GM21381 (cell line): Measurements from ENCODE around the gene CLEC12A.
A peak's percentile ranks its signal among the peaks of the same experiment; 100 is the strongest.
"Not testable (repeated sequence)": the region's sequence is repeated elsewhere in the genome, so short reads cannot be mapped to it uniquely, and the experiment has no call there.

Experiments used
- ATAC-seq: cut with Tn5 transposase; IDR thresholded peaks from one replicate; pipeline ENCODE4 v1.9.1; 2021; ENCODE audit warnings: mild to moderate bottlenecking, moderate library complexity; ENCODE audit not compliant: unreplicated experiment

Gene CLEC12A

DNA sequence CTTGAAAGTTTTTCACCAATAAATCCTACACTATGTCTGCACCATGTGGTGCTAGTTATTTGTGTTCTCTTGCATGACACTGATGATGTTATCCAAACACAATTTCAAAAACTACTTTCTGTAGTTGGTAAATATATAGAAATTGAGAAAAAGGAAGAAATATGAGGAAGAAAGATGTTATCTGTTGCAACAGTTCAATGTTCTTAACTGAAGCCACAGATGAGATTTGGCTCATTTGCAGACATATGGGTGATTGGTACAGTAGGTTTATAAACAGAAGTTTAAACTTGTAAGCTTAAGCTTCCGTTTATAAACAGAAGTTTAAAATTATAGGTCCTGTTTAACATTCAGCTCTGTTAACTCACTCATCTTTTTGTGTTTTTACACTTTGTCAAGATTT, at the start of gene CLEC12A:
Gene CLEC12A (plus strand): TSS at position 229 of the 400 bp plus-strand sequence. CDS start 188 bp downstream, outside the sequence.
- no peak for ATAC-seq

GRCh38 chr12:9922429-9922828, 48.8 kb upstream of the CLEC12A start:
- ATAC-seq, result no peak

GRCh38 chr12:9925705-9926393, 45.4 kb upstream of the CLEC12A start:
- ATAC-seq, result no peak

DNA sequence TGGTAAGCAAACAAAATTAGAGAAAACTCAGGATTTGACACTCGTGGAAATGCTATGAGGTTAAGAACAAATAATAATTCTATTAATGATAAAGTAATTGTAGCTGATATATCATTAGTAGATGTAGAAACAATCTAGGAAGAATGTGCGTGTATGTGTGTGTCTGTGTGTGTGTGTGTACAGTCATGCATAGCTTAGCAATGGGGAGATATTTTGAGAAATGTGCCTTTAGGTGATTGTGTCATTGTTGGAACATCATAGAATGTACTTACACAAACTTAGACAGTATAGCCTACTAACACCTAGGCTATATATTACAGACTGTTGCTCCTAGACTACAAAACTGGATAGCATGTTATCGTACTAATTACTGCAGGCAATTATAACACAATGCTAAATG, 44.3 kb upstream of the CLEC12A start:
- ATAC-seq, result no peak

- no peak for ATAC-seq
Observed at GRCh38 chr12:9928607-9929006, 42.6 kb upstream of the CLEC12A start.

DNA sequence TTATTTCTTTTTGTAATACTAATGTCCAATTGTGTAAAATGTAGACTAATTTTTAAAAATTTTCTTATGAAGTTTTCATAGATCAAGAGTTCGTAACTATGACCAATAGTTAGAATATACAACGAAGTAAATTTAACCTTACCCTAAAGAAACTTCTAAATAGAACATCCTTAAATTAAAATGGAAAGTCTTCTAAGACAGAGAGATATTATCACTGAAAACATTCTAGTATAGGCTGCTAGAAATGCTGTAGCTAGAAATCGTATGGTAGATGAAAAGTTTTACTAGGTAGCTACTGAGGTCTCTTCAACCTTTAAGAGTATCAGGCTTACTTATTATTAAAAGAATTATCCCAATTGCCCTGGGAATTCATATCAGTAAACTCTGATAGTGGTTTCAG, 40.0 kb upstream of the CLEC12A start:
- ATAC-seq, result no peak

DNA sequence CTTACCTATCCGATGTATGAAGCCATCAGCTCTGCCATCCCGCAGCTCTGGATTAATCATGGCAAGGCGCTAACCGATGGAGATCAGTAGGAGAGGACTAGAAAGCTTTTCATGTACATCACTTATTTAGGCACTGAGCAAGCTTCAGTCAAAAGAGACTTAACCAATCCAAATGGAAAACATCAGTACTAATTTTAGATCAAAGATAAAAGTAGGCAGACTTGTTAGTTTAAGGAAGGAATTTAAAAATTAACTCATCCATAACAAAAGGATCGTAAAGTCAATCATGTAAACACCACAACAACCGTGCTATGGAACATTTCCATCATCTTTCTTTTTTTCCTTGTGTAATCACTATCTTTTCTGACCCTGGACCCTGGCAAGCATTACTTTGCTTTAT, 38.9 kb upstream of the CLEC12A start, which contains the start of gene CLEC2A:
Gene CLEC2A (minus strand): TSS at position 101 of the 400 bp plus-strand sequence. CDS start 41 bp downstream, at position 60.
- no peak for ATAC-seq

DNA sequence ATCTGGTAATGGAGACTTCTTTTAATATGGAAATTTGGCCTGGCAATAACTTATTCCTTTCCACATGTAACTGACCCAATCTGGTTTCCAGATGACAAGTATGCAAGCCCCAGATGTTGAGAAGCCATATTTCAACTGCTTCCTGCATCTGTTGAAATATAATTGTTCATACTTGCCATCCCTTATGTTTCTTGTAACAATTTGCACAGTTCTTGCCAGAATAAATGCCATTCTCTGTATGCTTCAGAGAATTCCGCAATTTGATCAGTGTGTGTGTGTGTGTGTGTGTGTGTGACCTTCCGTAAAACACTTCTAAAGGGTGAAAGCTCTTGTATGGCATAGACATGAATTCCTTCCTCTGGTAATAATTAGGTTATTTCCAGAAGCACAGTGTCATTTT, 37.3 kb upstream of the CLEC12A start:
- ATAC-seq, result no peak

GRCh38 chr12:9935026-9935425, 36.2 kb upstream of the CLEC12A start:
- ATAC-seq, result no peak

DNA sequence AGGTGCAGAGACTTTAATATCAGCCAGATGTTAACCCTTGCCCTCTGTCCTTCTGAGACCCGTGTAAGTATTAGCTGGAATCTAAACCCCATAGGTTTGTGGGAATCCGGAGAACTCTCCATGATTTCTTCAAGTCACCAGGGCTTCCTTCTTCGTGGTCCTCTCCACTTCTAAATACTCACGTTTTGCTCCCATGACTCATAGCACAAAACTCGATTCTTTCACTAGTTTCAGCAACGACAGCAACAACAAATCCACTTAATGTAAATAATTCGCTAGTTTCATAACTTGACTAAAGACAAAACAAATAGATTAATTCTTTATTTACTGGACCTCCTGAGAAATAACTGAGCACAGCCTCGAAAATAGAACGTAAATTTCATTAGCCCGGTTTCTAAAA, 34.6 kb upstream of the CLEC12A start:
- ATAC-seq, result no peak

GRCh38 chr12:9940375-9940774, 30.8 kb upstream of the CLEC12A start:
- ATAC-seq, result no peak

DNA sequence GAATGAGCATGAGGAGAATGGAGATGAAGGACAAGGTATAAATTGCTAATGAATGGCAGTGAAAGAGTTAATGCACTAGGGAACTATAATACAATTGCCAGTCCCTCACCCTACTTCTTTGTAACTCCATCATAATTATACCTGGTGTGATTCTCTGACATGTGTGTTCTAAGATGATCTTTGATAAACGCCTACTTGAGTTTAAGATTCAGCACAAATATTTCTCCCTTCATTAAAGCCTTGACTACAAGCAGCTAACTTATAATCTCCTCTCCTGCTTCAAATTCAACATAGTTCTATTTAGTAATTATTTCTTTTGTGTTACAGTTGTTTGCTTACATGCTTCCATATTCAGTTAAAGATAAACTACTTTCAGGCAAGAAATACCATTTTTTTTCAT, 29.4 kb upstream of the CLEC12A start:
- ATAC-seq, result no peak

DNA sequence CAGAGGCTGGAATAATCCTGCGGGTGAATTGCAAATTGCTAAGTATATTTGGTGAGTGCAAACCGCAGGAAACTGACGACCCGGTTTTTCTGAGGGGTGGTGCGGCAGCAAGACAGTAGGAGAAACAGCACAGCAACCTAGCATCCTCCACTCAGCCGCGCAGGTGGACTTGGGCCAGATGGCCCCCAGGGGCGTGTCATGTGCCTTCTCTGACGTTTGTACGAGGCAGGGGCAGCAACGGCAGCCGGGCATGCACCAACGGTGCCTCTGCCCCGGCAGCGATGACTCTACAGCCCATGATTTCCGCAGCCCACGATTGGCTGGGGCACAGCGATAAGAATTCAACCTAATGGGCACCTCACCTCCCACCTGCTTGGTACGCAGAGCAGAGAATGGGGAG, 28.0 kb upstream of the CLEC12A start:
- ATAC-seq, result no peak

- no peak for ATAC-seq
Observed at GRCh38 chr12:9944391-9944790, 26.8 kb upstream of the CLEC12A start.

- no peak for ATAC-seq
Observed at GRCh38 chr12:9947674-9948073, 23.5 kb upstream of the CLEC12A start.

- peak; percentile 91 for ATAC-seq
Observed at GRCh38 chr12:9948606-9949296, 22.5 kb upstream of the CLEC12A start.

DNA sequence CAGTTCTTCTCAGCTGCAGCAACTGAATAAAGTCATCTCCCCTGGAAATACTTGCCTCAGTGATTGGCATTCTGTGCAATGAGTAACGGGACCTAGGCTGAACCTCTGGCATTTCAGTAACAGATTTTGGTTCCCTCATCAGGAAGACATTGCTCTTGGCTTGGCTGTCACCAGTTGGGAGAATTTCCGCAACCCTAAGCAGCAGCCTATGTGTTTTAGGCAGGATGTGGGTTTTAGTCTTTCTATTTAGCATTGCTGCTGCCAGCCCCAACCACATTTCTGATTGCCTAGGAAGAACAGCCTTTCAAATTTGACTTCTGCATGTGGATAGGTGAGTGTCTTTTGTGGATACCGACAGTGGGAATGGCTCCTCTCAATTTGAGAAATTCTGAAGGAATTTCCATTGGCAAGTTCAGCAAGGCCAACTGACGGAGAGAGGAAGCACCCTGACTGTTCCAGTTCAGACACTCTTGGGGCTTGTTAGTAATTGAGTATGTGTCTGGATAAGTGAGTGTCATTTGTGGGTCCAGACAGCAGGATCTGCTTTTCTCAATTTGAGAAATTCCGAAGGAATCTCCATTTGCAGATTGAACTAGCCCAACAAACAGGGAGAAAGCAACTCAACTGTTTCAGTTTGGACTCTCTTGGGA, 20.1 kb upstream of the CLEC12A start:
- no peak for ATAC-seq

- not testable (repeated sequence) for ATAC-seq
Observed at GRCh38 chr12:9952954-9953729, 18.1 kb upstream of the CLEC12A start.

- ATAC-seq, result no peak
Observed at GRCh38 chr12:9957834-9958233, 13.4 kb upstream of the CLEC12A start.

DNA sequence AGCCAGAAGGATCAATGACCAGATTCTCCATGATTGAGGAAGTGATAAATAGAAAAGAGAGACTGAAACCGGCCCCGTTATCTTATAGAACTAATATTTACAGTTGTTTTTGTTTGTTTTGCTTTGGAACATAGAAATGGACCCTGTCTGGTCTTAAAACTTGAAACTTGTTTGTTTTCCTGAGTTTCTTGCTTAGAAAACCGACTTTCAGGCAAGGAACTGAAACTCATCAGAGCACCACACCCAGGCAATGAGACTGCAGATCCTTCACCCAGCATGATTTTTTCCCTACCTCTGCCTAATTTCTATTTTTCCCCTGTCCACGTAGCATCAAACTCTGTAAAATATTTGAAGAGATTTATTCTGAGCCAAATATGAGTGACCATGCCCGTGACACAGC, 10.6 kb upstream of the CLEC12A start:
- no peak for ATAC-seq

DNA sequence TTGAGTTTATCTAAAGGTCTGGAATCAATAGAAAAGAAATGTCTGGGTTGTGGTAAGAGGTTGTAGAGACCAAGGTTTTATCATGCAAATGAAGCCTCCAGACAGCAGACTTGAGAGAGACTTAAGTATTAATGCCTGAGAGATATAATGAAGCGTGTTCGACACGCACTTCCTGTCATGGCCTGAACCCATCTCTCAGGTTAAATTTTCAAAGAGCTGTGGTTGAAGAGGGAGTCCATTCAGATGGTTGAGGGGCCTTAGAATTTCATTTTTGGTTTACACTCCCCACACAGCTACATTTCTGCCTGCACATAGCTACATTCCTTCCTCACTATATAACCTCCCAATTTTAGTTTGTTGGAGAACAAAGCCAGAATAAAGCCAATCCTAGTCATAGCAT, 10.1 kb upstream of the CLEC12A start:
- ATAC-seq, result no peak
